Mucosa of gallbladder (tissue), 1 donor: ENCODE data around the gene NAV3. TPM values are rescaled to one million over a fixed set of nuclear protein-coding genes. Genes with fewer than 3 reads are reported as not detected.
A peak's percentile ranks its signal among the peaks of the same experiment; 100 is the strongest.

ENCODE experiments used
- DNase-seq: peaks from one replicate; pipeline ENCODE4 v3.0.0-alpha.2; 2020; ENCODE audit warnings: low spot score
- total RNA-seq: library from RNA; stranded (reverse); gene quantifications from one replicate; pipeline ENCODE4 v1.2.1, GENCODE V29; 2021
- donor health status: DM: no; HTN: no; CAD: no.

NAV3 gene
- total RNA-seq, 1 donor from 2014 or later, result 31.7 TPM

DNA sequence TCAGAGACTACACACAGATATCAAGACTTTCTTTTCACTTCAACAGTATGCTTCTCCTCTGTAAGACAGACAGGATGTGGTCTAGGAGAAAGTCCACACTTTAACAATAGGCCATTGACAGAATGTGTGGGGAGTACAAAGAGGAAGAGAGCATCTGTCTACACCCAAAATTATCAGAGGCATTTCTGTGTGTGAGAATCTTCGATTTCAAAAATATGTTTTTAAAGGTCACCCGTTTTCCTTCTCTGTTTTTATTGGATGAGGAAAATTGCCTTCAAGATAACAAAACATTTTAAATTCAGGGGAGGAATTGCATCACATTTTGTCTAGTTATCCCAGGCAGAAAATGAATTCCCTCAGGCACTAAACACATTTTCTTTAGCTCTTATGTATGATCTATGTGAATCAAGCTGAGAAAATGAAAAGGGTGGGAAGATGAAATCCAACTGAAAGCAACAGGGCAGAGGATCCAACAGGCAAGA, 16.4 kb downstream of the NAV3 start:
- DNase-seq, result no peak

DNA sequence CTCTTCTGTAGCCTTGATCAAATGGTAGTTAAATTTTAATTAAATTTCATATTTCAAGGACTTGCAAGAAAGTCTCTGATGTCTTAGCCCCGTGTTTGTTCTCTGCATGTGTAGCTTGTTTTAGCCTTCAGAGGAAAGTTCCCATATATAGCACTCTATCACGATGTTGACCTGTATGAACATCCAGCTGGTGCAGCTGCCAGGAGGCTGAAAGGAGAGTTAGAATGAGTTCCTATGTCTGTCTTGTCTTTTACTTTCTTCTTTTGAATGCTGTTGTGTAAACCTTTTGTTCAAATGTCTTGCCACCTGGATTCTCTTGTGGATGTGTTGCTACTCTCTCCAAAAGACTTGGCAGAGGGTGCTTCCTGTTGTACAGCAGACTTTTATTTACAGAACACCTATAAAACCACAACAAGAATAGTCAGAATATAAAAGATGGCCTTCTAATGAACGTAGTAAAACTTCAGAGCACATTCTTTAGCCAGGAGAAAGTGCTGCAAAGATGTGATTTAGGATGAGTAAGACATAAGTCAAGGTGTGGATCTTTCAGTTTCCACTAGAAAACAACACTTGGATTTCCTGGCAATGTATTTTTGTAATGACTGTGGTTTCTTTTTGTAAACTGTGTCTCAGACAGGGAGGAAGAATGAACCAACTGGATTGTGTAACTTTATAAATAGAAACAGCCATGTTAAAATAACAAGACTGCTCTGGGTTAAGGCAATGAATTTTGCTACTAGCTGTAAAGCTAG, 17.2 kb downstream of the NAV3 start:
- no peak for DNase-seq

DNA sequence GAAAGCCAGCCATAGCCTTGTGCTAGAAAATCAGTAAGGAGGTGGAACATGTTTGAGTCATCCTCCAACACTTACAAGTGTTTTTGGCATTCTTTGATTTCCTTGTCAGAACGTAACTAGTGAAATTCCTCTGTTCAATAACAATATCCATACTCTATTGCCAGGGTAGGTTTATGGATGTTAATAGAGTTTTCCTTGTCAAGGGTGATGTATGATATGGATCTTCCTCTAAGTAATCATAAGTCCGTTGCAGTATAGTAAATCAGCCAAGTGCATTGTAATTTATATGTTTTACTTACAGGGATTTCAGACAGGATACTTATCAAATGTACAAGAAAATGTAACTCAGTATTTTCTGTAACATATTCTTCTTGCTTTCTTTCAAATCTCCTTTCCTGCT, 19.4 kb downstream of the NAV3 start:
- DNase-seq, result no peak

DNA sequence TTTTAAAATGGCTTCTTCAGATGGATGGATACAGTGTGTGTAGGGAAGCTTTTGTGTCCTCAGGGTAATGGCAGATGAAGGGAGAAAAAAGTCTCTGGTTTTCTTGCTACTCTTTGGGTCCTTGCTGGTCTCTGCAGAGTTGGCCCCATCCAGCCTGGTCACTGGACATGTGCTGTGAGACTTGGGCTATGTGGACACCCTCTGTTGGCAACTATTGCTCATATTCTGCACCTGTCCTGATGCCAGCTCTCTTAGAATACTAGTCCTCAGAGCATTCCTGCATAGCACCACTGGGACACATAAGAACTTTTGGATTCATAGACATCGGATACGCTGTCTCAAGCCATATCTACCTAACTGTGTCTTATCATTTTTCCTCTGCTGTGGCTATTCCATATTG, 20.0 kb downstream of the NAV3 start:
- no peak for DNase-seq

DNA sequence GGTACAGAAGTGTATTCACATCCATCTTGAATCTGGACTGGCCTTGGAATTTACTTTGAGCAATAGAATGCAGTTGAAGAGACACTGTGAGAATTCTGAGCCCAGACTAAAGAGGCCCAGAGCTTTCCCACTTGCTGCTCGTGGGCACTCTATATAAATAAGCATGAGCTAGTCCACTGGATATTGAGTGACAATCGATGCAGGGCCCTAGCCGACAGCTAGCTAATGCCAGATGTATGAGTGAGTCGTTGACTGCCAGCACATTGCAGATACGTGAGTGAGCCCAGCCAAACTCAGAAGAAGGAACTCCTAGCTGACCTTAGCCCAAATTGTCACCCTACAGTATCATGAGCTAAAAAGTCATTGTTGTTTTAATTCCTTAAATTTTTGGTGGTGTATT, 24.9 kb downstream of the NAV3 start:
- DNase-seq, result no peak

DNA sequence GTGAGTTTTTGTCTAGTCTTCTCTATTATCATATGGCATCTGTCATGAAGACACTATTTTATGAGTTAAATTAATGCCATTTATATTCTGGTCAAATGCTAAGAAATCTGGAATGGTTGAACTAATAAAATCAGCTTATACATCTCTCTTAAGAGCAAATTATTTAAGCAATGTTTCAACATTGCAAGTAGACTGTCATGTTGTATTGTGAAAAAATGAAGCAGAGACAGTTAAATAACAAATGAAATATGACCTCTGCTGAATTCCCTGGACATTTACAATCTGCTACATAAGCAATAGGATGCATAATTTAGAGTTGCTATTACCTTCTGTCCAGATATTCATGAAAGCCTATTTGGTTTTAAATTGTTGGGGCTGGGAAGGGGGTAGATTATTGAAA, 30.6 kb downstream of the NAV3 start:
- no peak for DNase-seq

DNA sequence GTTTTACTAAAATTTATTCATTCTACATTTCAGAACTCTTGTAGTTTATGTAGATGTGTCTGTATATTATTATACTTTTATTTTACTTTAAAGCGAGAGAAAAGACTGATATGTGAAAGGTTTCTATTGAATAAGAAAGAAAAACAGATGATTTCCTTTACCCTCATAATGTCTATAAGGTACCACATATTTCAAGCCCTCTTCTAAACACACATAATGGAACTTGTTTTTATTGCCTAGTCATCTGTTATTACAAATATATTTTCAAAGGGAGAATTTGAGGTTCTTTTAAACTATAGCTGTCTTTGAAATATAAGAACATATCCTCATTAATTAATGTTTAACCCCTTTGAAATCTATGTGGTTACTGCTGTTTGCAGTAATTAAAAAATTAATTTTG, 34.5 kb downstream of the NAV3 start:
- DNase-seq, result no peak

DNA sequence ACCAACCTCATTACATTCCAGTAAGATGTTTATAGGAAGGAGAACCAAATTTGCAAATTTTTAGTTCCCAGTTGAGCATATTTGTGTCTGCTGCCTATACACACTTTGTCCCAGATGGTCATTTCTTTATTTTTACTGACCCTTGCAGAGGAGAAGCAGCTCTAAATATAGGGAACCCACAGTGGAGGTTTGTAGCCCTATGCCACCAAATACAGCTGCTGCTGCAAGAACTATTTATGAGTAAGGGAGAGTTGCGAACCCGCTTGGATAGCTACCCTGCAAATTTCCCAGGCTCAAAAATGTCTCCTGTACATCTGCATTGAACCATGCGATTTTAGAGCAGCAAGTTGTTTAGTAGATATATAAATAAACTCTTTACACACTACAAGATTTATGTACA, 48.2 kb downstream of the NAV3 start:
- no peak for DNase-seq

DNA sequence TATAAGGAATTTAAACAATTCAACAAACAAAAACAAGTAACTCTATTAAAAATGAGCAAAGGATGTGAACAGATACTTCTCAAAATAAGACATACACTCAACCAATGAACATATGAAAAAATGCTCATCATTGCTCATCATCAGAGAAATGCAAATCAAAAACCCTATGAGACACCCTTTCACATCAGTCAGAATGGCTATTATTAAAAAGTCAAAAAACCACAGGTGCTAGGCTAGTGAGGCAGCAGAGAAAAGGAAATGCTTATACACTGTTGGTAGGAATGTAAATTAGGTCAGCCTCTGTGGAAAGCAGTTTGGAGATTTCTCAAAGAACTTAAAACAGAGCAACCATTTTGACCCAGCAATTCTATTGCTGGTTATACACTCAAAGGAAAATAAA, 52.0 kb downstream of the NAV3 start:
- no peak for DNase-seq

DNA sequence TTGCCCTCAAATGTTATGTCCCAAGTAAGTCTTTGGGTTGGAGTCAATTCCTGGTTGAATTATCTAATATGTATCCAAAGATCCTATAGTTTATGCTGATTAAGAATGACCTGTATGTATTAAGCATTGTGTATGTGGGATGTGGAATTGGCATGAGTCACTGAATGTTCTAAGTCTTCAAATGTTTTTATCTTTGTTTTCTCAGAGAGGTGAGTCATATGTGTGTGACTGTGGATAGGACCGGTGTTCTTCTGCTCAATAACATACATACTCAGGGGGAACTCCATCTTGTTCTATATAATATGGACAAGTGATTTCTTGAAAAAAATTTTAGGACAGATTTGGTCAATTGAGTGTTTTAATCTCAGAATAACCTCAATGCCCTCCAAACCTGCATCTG, 57.9 kb downstream of the NAV3 start:
- DNase-seq, result no peak

DNA sequence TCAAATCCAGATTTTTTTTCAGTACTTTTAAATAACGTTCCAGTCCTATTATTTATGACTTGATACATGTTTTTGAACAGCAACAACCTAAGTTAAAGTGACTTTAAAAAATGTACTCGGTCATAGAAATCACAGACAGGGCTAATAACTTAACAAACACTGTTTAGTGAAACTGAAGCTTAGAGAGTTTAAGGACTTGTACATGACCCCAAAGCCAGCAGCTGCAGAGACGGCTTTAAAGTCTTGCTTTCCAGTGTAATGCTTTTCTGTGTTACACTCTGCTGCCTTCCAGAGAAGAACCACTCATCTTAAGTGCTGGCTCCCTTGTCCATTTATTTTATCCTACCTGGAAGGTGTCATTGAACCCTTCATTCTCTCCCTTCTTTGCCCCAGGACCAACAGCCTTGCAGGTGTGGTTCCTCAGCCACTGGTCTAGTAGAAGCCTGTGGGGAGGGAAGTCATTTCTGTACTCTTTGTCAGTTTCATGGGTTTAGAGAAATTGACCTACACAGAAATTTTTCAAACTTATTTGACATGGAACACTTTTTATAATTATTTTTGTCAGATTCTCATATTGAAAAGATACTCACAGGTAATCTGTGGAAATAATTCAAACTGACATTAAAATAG, 60.9 kb downstream of the NAV3 start:
- no peak for DNase-seq

DNA sequence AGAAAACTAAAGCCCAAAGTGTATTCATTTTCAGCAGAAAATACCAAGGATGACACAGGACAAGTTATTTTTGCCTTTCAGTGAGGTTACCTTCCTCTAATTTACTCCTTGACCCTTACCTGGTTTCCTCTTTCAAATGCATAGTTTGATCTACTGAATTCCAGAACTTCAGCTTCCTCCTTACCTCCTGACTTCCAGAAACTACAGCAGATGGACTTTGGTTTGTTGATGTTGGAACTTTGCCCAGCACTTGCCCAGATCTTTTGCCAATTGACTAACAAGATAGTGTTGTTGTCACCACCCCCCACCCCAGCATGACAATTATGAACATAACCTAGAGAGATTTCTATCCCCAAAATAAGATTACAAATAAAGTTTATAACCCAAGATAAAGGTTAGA, 63.2 kb downstream of the NAV3 start:
- peak; percentile 88 for DNase-seq

DNA sequence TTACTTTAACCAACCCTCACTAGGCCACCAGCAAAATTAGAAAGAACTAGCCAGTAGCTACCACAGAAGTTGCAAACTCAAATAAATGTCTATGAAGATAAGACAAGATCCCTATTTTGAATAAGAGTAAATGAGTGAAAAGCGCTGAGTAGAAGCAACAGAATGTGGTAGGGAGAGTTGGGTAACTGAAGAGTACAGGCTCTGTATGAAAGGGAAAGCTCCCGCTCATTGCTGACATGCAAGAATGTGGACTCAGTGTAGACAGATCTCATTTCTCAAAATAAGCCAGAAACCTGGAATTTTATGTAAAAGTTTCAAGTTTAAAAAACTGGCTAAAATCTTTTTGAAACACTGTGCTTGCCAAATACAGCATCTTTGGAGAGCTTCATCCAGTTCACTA, 63.9 kb downstream of the NAV3 start:
- DNase-seq, result no peak

DNA sequence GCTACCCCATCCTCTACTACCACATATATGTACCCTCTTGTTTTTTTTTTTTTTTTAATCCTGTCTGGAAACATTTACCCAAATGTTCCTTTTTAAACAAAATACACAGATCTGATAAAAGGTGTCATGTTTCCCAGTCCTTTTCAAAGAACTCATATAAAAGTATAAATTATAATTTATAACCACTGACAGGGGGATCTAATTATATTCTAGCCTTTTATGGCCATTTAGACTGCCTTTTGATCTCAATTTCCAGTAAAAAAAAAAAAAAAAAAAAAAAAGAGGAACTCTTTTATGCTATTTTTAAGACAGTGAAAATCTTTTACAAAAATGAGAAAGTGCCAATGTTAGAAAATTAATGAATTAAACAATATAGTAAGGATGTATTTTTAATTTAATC, 65.0 kb downstream of the NAV3 start:
- DNase-seq, result no peak

DNA sequence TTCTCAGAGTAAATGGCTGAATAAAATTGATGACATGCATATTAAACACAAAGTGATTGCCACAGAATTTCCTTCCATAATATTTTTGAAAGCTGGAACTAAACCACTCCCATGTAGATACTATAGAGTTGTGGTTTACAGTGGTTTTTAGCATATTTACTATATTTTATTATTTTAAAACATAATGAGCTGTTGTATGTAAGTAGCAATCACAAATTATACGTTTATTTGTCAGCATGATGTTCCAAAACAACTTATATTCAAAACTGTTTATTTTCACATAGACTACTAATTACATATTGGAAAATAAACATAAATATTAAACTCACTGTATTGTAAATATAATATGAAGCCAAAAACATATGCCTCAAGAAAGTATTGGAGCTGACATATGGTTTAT, 77.2 kb downstream of the NAV3 start:
- DNase-seq, result no peak

DNA sequence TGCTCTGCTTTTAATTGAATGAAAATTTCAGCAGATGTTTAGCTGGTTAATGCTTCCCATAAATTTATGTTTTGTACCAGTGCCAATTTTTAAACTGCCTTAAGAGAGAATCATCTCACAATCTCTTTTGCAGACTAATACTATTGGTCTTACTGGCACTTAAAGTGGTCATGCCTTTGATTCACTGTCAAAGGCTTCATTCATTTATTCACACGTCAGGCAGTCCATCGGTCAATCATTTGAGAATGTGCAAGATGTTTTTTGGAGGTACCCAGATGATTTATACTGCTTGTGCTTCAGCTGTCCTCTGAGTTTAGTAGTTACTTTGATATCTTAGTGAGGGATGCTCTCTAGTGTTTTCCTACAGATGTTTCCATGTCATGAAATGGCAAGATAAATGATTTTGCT, 83.4 kb downstream of the NAV3 start:
- DNase-seq, result no peak

DNA sequence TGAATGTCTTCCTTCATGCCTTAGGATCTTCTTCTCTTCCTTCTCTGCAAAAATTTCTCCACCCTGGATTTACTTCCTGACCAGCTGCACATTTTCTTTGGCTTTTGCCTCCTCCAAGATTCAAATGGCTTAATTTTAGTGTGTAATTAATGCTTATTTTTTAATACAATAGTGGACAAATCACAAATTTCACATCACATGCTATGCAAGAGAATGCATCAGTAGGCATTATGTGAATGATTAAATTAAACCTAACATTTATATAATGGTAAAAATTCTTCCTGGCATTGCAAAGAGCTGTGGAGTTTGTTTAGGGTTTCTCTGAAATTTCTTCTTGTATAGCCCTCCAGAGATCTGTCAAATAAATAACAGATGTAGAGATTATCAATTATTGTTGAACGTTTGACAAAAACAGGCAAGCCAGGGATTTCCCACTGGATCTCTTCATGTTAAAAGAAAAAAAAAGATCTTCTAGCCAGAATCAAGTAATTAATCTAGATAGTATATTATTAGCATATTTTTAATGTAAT, 84.4 kb downstream of the NAV3 start:
- DNase-seq, result no peak

DNA sequence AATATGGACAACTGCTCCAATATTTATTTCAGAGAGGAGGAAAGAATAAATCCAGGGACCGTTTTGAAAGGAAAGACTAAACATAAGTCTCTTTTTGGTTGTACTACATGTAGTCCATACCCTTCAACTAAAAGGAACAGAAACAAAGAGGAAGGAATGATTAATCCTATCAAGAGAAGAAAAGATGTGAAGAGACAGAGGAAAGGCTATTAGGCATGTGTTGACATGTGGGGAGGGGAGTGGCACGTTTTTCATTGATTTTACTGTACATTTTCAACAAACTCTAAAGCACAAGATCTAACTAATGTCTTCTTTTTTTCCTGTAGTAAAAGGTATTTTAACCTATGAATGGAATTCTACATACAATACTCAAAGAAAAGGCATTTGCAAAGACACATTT, 85.6 kb downstream of the NAV3 start:
- DNase-seq, result no peak

DNA sequence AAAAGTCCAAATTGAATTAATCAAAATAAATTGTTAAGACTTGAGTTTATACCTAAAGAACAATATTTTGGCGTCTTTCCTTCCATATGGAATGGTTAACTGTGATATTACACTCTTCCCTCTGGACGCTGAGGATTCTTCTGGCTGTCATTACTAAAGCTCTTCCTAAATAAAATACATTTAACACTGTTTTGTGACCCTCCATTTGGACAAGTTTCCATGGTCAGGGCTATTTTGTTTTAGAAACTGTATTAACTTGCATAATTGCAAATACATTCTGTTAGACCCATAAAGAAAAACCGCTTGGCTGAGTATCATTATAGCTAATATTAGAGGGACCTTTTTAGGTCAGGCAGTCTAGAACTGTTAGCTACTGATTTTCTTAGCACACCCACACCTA, 87.4 kb downstream of the NAV3 start:
- DNase-seq, result no peak

DNA sequence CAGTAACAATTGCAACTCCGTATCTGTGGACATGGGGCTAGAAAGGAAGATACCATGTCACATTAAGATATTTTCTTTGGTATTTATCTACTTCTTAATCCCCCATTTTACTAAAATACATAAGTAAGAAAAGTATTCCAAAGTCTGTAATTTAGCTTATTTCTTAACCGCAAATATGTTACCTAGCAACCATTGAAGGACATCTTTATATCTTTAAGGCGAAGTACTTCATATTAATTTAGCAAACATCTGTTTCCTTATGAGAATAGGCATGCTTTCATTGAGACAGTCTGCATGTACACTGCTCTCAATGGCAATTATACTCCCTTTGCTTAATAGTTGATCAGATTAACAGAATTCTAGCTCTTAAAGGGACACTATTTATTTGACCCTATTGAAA, 88.8 kb downstream of the NAV3 start:
- no peak for DNase-seq

DNA sequence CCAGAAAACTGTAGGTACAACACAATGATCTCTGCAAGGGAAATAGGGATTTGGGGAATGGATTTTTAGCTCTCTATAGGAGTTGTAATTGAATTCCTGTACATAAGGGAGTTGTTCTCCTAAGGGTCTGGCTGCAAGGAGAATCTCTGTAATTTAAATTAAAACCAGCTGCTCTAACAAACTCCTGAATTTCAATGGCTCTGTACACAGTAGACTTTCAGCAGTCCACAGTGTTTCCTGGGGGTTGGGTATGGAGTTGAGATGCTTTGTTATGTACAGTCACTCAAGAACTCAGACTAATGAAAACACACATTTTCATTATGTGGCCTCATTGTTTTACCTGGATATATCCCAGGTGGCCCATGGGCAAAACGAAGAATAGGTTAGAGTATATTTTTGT, 93.2 kb downstream of the NAV3 start:
- DNase-seq, result no peak

DNA sequence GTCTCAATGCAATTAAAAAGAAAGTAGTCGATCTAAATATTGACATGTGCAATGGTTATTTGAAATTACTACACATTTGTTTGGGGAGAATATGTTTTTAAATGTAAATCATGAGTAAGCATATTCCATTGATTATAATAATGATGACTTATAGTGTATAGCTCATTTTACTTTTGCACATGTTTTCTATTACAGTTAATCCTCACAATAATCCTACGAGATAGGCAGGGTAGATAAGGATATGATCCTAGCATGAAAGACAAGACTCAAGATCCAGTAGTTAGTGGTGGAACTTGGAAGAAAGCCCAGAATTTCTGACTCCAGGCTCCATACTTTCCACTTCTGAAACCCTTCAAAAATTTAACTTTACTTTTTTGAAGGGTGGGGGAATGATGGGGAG, 94.0 kb downstream of the NAV3 start:
- no peak for DNase-seq

DNA sequence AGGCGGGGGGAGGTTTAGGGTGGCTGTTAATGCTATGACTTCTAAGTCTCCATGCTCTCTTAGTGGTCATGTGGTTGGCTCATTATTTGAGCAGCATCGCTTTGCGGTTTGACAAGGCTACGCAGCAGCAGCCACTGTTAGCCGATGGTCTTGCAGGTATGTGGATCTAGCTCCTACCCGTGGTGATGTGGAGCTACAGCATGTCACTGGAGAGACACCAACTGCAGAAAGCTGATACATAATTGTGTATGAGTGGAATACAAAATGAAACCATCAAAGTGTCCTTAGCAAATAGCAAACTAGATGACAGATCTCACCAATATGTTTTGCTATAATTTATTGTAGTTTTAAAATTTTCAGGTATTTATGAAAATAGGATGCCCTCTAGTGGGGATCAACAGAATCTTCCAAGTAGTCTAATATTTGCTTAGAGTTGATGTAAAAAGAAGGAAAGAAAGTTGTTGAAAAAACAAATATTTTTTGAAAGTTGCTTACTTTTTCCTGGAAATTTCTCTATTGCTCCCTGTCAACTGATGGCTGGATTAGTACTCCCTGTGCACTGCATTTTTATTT, 94.9 kb downstream of the NAV3 start:
- DNase-seq, result peak; percentile 79
